IMR-90 (cell line): Measurements from ENCODE around the gene NEMP1. TPM values are rescaled to one million over a fixed set of nuclear protein-coding genes. Genes with fewer than 3 reads are reported as not detected.

ENCODE experiments used
- ATAC-seq: fragments of 200-7000 bp; cut with Tn5 transposase; 2 replicates; pipeline ENCODE4 v1.9.1; 2020; ENCODE audit warnings: low read depth, mild to moderate bottlenecking, moderate library complexity
- BruUV-seq: library from RNA; stranded (reverse); fragments of 400-500 nt; replicated peaks from 2 replicates; lab custom pipeline; 2021; lab: Mats Ljungman, UMichigan
- CTCF ChIA-PET: fragments of 300-600 bp; formaldehyde crosslinking; extraction: SDS; loops from one replicate; lab custom pipeline; 2021; ENCODE audit warnings: antibody characterized with exemption; lab: Yijun Ruan, JAX
- POLR2A ChIA-PET: fragments of 300-600 bp; sonication (Branson Sonifier 250); formaldehyde crosslinking; loops from one replicate; lab custom pipeline; 2022; ENCODE audit warnings: antibody characterized with exemption; ENCODE audit not compliant: unreplicated experiment; lab: Charles Lee
- DNase-seq: peaks from one replicate; pipeline ENCODE4 v3.0.0; 2013
- H2AFZ ChIP-seq: replicated peaks from 2 replicates; pipeline ENCODE3; 2013; ENCODE audit warnings: low read length, mild to moderate bottlenecking; ENCODE audit not compliant: poor library complexity
- H2AK5ac ChIP-seq: 2 replicates; pipeline ENCODE4 v1.6.1; 2013; ENCODE audit warnings: low read depth, low read length, inconsistent platforms
- H2AK9ac ChIP-seq: replicated peaks from 2 replicates; pipeline ENCODE3; 2013; ENCODE audit warnings: mild to moderate bottlenecking, low read depth, low read length, moderate library complexity; ENCODE audit not compliant: poor library complexity
- H2BK120ac ChIP-seq: 2 replicates; pipeline ENCODE4 v1.6.1; 2013; ENCODE audit warnings: low read depth, low read length, inconsistent platforms
- H2BK15ac ChIP-seq: 3 replicates; pipeline ENCODE4 v1.6.1; 2013; ENCODE audit warnings: low read depth, low read length, inconsistent platforms
- H2BK20ac ChIP-seq: 2 replicates; pipeline ENCODE4 v1.6.1; 2013; ENCODE audit warnings: low read depth, mild to moderate bottlenecking, inconsistent platforms, low read length, moderate library complexity
- H2BK5ac ChIP-seq: 2 replicates; pipeline ENCODE4 v1.6.1; 2013; ENCODE audit warnings: mild to moderate bottlenecking, low read depth, low read length, inconsistent platforms; ENCODE audit not compliant: poor library complexity, severe bottlenecking
- H3K14ac ChIP-seq: replicated peaks from 2 replicates; pipeline ENCODE4 v1.6.1; 2013; ENCODE audit warnings: low read depth, low read length, inconsistent platforms
- H3K18ac ChIP-seq: 2 replicates; pipeline ENCODE4 v1.6.1; 2013; ENCODE audit warnings: low read depth, low read length, control low read depth
- H3K23ac ChIP-seq: 2 replicates; pipeline ENCODE4 v1.6.1; 2013; ENCODE audit warnings: low read depth, low read length, inconsistent platforms
- H3K27ac ChIP-seq: 2 replicates; pipeline ENCODE4 v1.5.1; 2013; ENCODE audit warnings: mild to moderate bottlenecking, control low read depth, low read length; ENCODE audit not compliant: insufficient read depth
- H3K27me3 ChIP-seq: 2 replicates; pipeline ENCODE4 v1.6.1; 2013; ENCODE audit warnings: low read length; ENCODE audit not compliant: control insufficient read depth, insufficient read depth
- H3K36me3 ChIP-seq: 2 replicates; pipeline ENCODE4 v1.6.1; 2013; ENCODE audit warnings: low read length, mixed read lengths; ENCODE audit not compliant: control insufficient read depth, insufficient read depth
- H3K4ac ChIP-seq: 2 replicates; pipeline ENCODE4 v1.6.1; 2013; ENCODE audit warnings: low read depth, low read length, inconsistent platforms
- H3K4me1 ChIP-seq: 2 replicates; pipeline ENCODE4 v1.6.1; 2013; ENCODE audit warnings: low read length, mixed read lengths; ENCODE audit not compliant: control insufficient read depth, insufficient read depth
- H3K4me2 ChIP-seq: 2 replicates; pipeline ENCODE4 v1.6.1; 2013; ENCODE audit warnings: low read depth, mild to moderate bottlenecking, control low read depth, low read length, moderate library complexity
- H3K4me3 ChIP-seq: 2 replicates; pipeline ENCODE4 v1.5.1; 2013; ENCODE audit warnings: low read depth, mild to moderate bottlenecking, control low read depth, low read length, moderate library complexity; ENCODE audit not compliant: insufficient read depth
- H3K56ac ChIP-seq: 2 replicates; pipeline ENCODE4 v1.6.1; 2013; ENCODE audit warnings: low read length, inconsistent platforms; ENCODE audit not compliant: insufficient read depth; ENCODE audit errors: extremely low read depth
- H3K79me1 ChIP-seq, 2 experiments: 2 replicates each; pipeline ENCODE4 v1.6.1; 2013; ENCODE audit warnings: low read length in 2 of 2, inconsistent platforms in 1 of 2, low read depth in 1 of 2
- H3K9ac ChIP-seq: 2 replicates; pipeline ENCODE4 v1.6.1; 2013; ENCODE audit warnings: low read depth, low read length, control low read depth
- H3K9me1 ChIP-seq: 2 replicates; pipeline ENCODE4 v1.6.1; 2013; ENCODE audit warnings: low read length, inconsistent platforms; ENCODE audit not compliant: insufficient read depth
- H3K9me3 ChIP-seq: 2 replicates; pipeline ENCODE4 v1.6.1; 2013; ENCODE audit warnings: low read length; ENCODE audit not compliant: control insufficient read depth, insufficient read depth
- H4K20me1 ChIP-seq: 2 replicates; pipeline ENCODE4 v1.6.1; 2013; ENCODE audit warnings: low read length, inconsistent platforms; ENCODE audit not compliant: insufficient read depth
- H4K5ac ChIP-seq: 2 replicates; pipeline ENCODE4 v1.6.1; 2013; ENCODE audit warnings: mild to moderate bottlenecking, low read depth, low read length, control low read depth
- H4K8ac ChIP-seq, 2 experiments: 2 replicates each; pipeline ENCODE4 v1.6.1; 2013; ENCODE audit warnings: low read depth in 2 of 2, low read length in 2 of 2, control low read depth in 1 of 2, inconsistent platforms in 1 of 2
- H4K91ac ChIP-seq: 2 replicates; pipeline ENCODE4 v1.6.1; 2013; ENCODE audit warnings: low read depth, low read length, inconsistent platforms; ENCODE audit not compliant: insufficient read depth
- BHLHE40 ChIP-seq: fragments of 150-350 bp; IDR thresholded peaks from 2 replicates; pipeline ENCODE4 v1.6.1; 2016; ENCODE audit warnings: mild to moderate bottlenecking, low read depth, low read length
- CEBPB ChIP-seq: IDR thresholded peaks from 2 replicates; pipeline ENCODE4 v1.6.1; 2012; ENCODE audit warnings: low read depth, low read length, improper control_type of control experiment
- CHD1 ChIP-seq: IDR thresholded peaks from 2 replicates; pipeline ENCODE4 v1.6.1; 2012; ENCODE audit warnings: low read depth, low read length, improper control_type of control experiment
- CTCF ChIP-seq: conservative IDR thresholded peaks from 2 replicates; pipeline ENCODE4 v1.5.1; 2012; ENCODE audit warnings: mild to moderate bottlenecking, low read depth, low read length, improper control_type of control experiment
- ELK1 ChIP-seq: fragments of 150-350 bp; IDR thresholded peaks from 2 replicates; pipeline ENCODE4 v1.6.1; 2016; ENCODE audit warnings: low read depth, mild to moderate bottlenecking, low read length, moderate library complexity, borderline replicate concordance
- FOS ChIP-seq: fragments of 150-350 bp; IDR thresholded peaks from 2 replicates; pipeline ENCODE4 v1.6.1; 2016; ENCODE audit warnings: low read depth, low read length
- MAFK ChIP-seq: IDR thresholded peaks from 2 replicates; pipeline ENCODE4 v1.6.1; 2012; ENCODE audit warnings: low read depth, low read length, improper control_type of control experiment
- MAZ ChIP-seq: IDR thresholded peaks from 2 replicates; pipeline ENCODE4 v1.6.1; 2012; ENCODE audit warnings: low read depth, mild to moderate bottlenecking, low read length, improper control_type of control experiment, moderate library complexity, borderline replicate concordance
- MXI1 ChIP-seq: IDR thresholded peaks from 2 replicates; pipeline ENCODE4 v1.6.1; 2012; ENCODE audit warnings: low read depth, mild to moderate bottlenecking, low read length, moderate library complexity, borderline replicate concordance
- NFE2L2 ChIP-seq: fragments of 150-350 bp; IDR thresholded peaks from 2 replicates; pipeline ENCODE4 v1.6.1; 2016; ENCODE audit warnings: low read depth, mild to moderate bottlenecking, low read length
- POLR2A ChIP-seq: IDR thresholded peaks from 2 replicates; pipeline ENCODE4 v1.6.1; 2012; ENCODE audit warnings: mild to moderate bottlenecking, low read depth, low read length
- RCOR1 ChIP-seq: IDR thresholded peaks from 2 replicates; pipeline ENCODE4 v1.6.1; 2012; ENCODE audit warnings: mild to moderate bottlenecking, low read length, improper control_type of control experiment; ENCODE audit not compliant: insufficient replicate concordance
- RFX5 ChIP-seq: IDR thresholded peaks from 2 replicates; pipeline ENCODE4 v1.8.0; 2012; ENCODE audit warnings: low read depth, mild to moderate bottlenecking, low read length, moderate library complexity
- SMC3 ChIP-seq: fragments of 150-350 bp; IDR thresholded peaks from 2 replicates; pipeline ENCODE4 v1.6.1; 2016; ENCODE audit warnings: low read depth, mild to moderate bottlenecking, antibody characterized with exemption, low read length, moderate library complexity
- USF2 ChIP-seq: fragments of 150-350 bp; IDR thresholded peaks from 2 replicates; pipeline ENCODE4 v1.6.1; 2017; ENCODE audit warnings: mild to moderate bottlenecking, antibody characterized with exemption, low read length, low read depth
- WGBS, 2 experiments: methylation state at CpG; one replicate each; pipeline versions ENCODE4 v1.1.5 to v1.1.7; 2013; ENCODE audit warnings: missing lambda C conversion rate in 2 of 2; ENCODE audit not compliant: insufficient read length in 1 of 2; ENCODE audit errors: extremely low coverage in 2 of 2; 5-methylcytosine and 5-hydroxymethylcytosine counted together
- dilution Hi-C: fragments of 300-500 bp; cut with HindIII; formaldehyde crosslinking; loops from one replicate; pipeline ENCODE4 v1.14.3; 2018; ENCODE audit warnings: low sequenced_read_pairs; ENCODE audit not compliant: unreplicated experiment
- in situ Hi-C: fragments of 300-500 bp; cut with MboI; formaldehyde crosslinking; loops from 3 replicates; pipeline ENCODE4 v1.14.3; 2019; ENCODE audit warnings: low sequenced_read_pairs, inconsistent platforms, mixed read lengths
- intact Hi-C: fragments of 100-400 bp; cut with micrococcal nuclease; formaldehyde crosslinking; loops from 2 replicates; pipeline ENCODE4 v1.10.0; 2022
- polyA plus RNA-seq, 3 experiments: library from polyadenylated mRNA; depleted of rRNA; stranded (reverse); fragments of >200 nt; gene quantifications; 2 replicates each; pipeline ENCODE4 v1.2.3, GENCODE V29; 2012; ENCODE audit warnings: low replicate concordance in 1 of 3
- total RNA-seq: library from RNA; depleted of rRNA; stranded (reverse); fragments of >200 nt; gene quantifications from 2 replicates; pipeline ENCODE4 v1.2.3, GENCODE V29; 2012

The NEMP1 gene
- total and polyA plus RNA-seq, 2 of the 4 experiments (the other 2 are of a cell fraction): 8.9 to 10.9 TPM

- Histone ChIP-seq H3K27ac (no peak overlapping the region), H4K8ac (no peak overlapping the region), H3K4ac (no peak overlapping the region), H2AK9ac (no peak overlapping the region), H2BK120ac (no peak overlapping the region), H3K18ac (no peak overlapping the region), H3K14ac (no peak overlapping the region), H3K79me1 (peaks cover 5 to 7% of the 10 kb centered on the region in 2 experiments; a peak in 2 of 4 replicates), H3K4me2 (no peak overlapping the region), H2AK5ac (no peak overlapping the region), H3K9me3 (no peaks in the 10 kb centered on the region), H3K23ac (no peak overlapping the region), H3K9me1 (no peaks in the 10 kb centered on the region), H3K4me3 (no peak overlapping the region), H2BK15ac (no peak overlapping the region), H2AFZ (no peak overlapping the region), H4K20me1 (no peaks in the 10 kb centered on the region; the same call in 1 of the 2 replicates), H2BK20ac (no peak overlapping the region), H3K4me1 (no peaks in the 10 kb centered on the region), H4K91ac (no peak overlapping the region), H4K5ac (no peak overlapping the region), H3K36me3 (peaks cover 11% of the 10 kb centered on the region), H3K9ac (no peak overlapping the region), H3K27me3 (no peaks in the 10 kb centered on the region), H3K56ac (no peak overlapping the region), H2BK5ac (no peak overlapping the region)
- WGBS, 2 experiments: no CpG with 5 or more reads among the region's 5 CpGs
- in situ Hi-C loops (loop anchor here (10.0 kb wide), 1 partner anchor 309 kb away; the partner anchor contains the start of gene PRIM1), dilution Hi-C loops (no loop called here), intact Hi-C loops (loop anchor here (5.0 kb wide), 1 partner anchor 307 kb away; no protein-coding TSS in a partner anchor)
- ChIA-PET POLR2A (no interaction called here), CTCF (interaction anchor here (1.4 kb wide), 2 partner anchors 48 to 55 kb away, joined by 3 to 4 read pairs; no protein-coding TSS in a partner anchor)
- no TSS peak for BruUV-seq
- no peak for ATAC-seq
- peak; percentile 41 for DNase-seq
- no peak for TF ChIP-seq MAFK
- TF ChIP-seq CEBPB: no peak
- TF ChIP-seq MXI1: no peak
- TF ChIP-seq FOS: no peak
- no peak for TF ChIP-seq ELK1
- TF ChIP-seq USF2: no peak
- no peak for TF ChIP-seq POLR2A
- no peak for TF ChIP-seq RCOR1
- no peak for TF ChIP-seq CHD1
- TF ChIP-seq CTCF: no peak
- no peak for TF ChIP-seq MAZ
- no peak for TF ChIP-seq BHLHE40
- TF ChIP-seq RFX5: no peak
- TF ChIP-seq SMC3: no peak
- TF ChIP-seq NFE2L2: no peak
Measured at GRCh38 chr12:57063991-57064685, 14.5 kb downstream of the NEMP1 start.
